Keratinocyte (primary cell): Measurements from ENCODE around the gene ZMIZ1. TPM values are rescaled to one million over a fixed set of nuclear protein-coding genes. Genes with fewer than 3 reads are reported as not detected.

Experiments
- DNase-seq: peaks from one replicate; pipeline ENCODE4 v3.0.0-alpha.2; 2011; ENCODE audit warnings: low read depth, missing footprints, low spot score
- FAIRE-seq: peaks from 2 replicates; lab custom pipeline; 2011; peaks lifted over from hg19 to GRCh38; lab: Jason Lieb, UNC
- H2AFZ ChIP-seq: 2 replicates; pipeline ENCODE4 v1.6.0; 2012; ENCODE audit warnings: low read length, control low read depth, inconsistent platforms; ENCODE audit not compliant: control insufficient read depth
- H3K27ac ChIP-seq: 2 replicates; pipeline ENCODE4 v1.5.1; 2011; ENCODE audit warnings: low read length; ENCODE audit not compliant: control insufficient read depth, insufficient read depth
- H3K27me3 ChIP-seq: 3 replicates; pipeline ENCODE4 v1.6.0; 2011; ENCODE audit warnings: low read length; ENCODE audit not compliant: control insufficient read depth, insufficient read depth; ENCODE audit errors: extremely low read depth
- H3K36me3 ChIP-seq, 2 experiments: 2 replicates in 1 of 2; 3 replicates in 1 of 2; pipeline ENCODE4 v1.5.1; 2011; ENCODE audit warnings: low read length in 2 of 2, mild to moderate bottlenecking in 1 of 2; ENCODE audit not compliant: control insufficient read depth in 2 of 2, insufficient read depth in 2 of 2; ENCODE audit errors: extremely low read depth in 1 of 2
- H3K4me1 ChIP-seq: 3 replicates; pipeline ENCODE4 v1.5.1; 2011; ENCODE audit warnings: low read length; ENCODE audit not compliant: control insufficient read depth, insufficient read depth; ENCODE audit errors: extremely low read depth
- H3K4me2 ChIP-seq: 3 replicates; pipeline ENCODE4 v1.6.0; 2011; ENCODE audit warnings: low read depth, low read length; ENCODE audit not compliant: control insufficient read depth, insufficient read depth; ENCODE audit errors: extremely low read depth
- H3K4me3 ChIP-seq, 3 experiments: fragments of 200-600 bp in 1 of 3; sonication (generic) in 1 of 3; 2 replicates in 2 of 3; 3 replicates in 1 of 3; pipeline ENCODE4 v1.5.1; 2011 to 2016; ENCODE audit warnings: low read length in 3 of 3, mild to moderate bottlenecking in 3 of 3, control low read depth in 2 of 3, inconsistent platforms in 1 of 3, low read depth in 1 of 3, mixed read lengths in 1 of 3, mixed run types in 1 of 3, moderate library complexity in 1 of 3; ENCODE audit not compliant: control insufficient read depth in 2 of 3, insufficient read depth in 2 of 3; ENCODE audit errors: extremely low read depth in 1 of 3
- H3K79me2 ChIP-seq: 2 replicates; pipeline ENCODE4 v1.6.0; 2012; ENCODE audit warnings: low read length; ENCODE audit not compliant: control insufficient read depth, insufficient read depth
- H3K9ac ChIP-seq: 3 replicates; pipeline ENCODE4 v1.6.0; 2011; ENCODE audit warnings: low read length; ENCODE audit not compliant: control insufficient read depth, insufficient read depth; ENCODE audit errors: extremely low read depth
- H3K9me1 ChIP-seq: 3 replicates; pipeline ENCODE4 v1.6.0; 2011; ENCODE audit warnings: low read length; ENCODE audit not compliant: control insufficient read depth, insufficient read depth; ENCODE audit errors: extremely low read depth
- H3K9me3 ChIP-seq: 2 replicates; pipeline ENCODE4 v1.5.1; 2012; ENCODE audit warnings: low read depth, low read length; ENCODE audit not compliant: control insufficient read depth
- H4K20me1 ChIP-seq: 3 replicates; pipeline ENCODE4 v1.6.0; 2011; ENCODE audit warnings: low read length; ENCODE audit not compliant: control insufficient read depth, insufficient read depth; ENCODE audit errors: extremely low read depth
- CTCF ChIP-seq, 3 experiments: IDR thresholded peaks in 1 of 3; conservative IDR thresholded peaks in 1 of 3; optimal IDR thresholded peaks in 1 of 3; 2 replicates in 2 of 3; 3 replicates in 1 of 3; pipeline versions ENCODE3 to v1.5.1; 2011; ENCODE audit warnings: low read length in 3 of 3, mild to moderate bottlenecking in 3 of 3, moderate library complexity in 2 of 3, control low read depth in 1 of 3, inconsistent platforms in 1 of 3; ENCODE audit not compliant: insufficient read depth in 2 of 3; ENCODE audit errors: extremely low read depth in 1 of 3
- EZH2 ChIP-seq: IDR thresholded peaks from one replicate; pipeline ENCODE4 v1.6.1; 2012; ENCODE audit warnings: inconsistent platforms, mild to moderate bottlenecking, low read length, moderate library complexity
- dilution Hi-C: fragments of 300-500 bp; cut with MboI; formaldehyde crosslinking; loops from one replicate; pipeline ENCODE4 v1.7.0; 2020; ENCODE audit warnings: low sequenced_read_pairs; ENCODE audit not compliant: extremely low pct_ligation_motif_present
- polyA plus RNA-seq, 5 experiments: library from polyadenylated mRNA; depleted of rRNA in 3 of 5; stranded (reverse) in 3 of 5; stranded (forward) in 1 of 5; unstranded in 1 of 5; fragments of >200 nt; gene quantifications; 1 replicate in 1 of 5; 2 replicates in 3 of 5; 3 replicates in 1 of 5; pipeline versions ENCODE4 v1.2.1 to v1.2.3, GENCODE V29; 2011 to 2012; ENCODE audit warnings: missing spikeins in 2 of 5, low read depth in 1 of 5, low replicate concordance in 1 of 5

ZMIZ1 gene
- polyA plus RNA-seq, 1 donor (not counting 4 experiments of a cell fraction or from before 2014, with no cell fraction given): 1.8 TPM

- Histone ChIP-seq H3K27me3 (peaks cover 4% of the 10 kb centered on the region), H3K9me1 (no peaks in the 10 kb centered on the region), H3K9ac (no peak overlapping the region), H4K20me1 (no peaks in the 10 kb centered on the region), H3K4me3 (no peak overlapping the region), H3K79me2 (no peaks in the 10 kb centered on the region), H3K36me3 (no peaks in the 10 kb centered on the region), H3K4me2 (no peak overlapping the region), H2AFZ (no peak overlapping the region), H3K27ac (no peak overlapping the region), H3K9me3 (no peaks in the 10 kb centered on the region), H3K4me1 (no peaks in the 10 kb centered on the region)
- DNase-seq: no peak
- dilution Hi-C loops: no loop called here
- TF ChIP-seq CTCF (optimal IDR thresholded peaks at IDR 0.05 in 1 of 3, IDR thresholded peaks at IDR 0.05 in 1 of 3, conservative IDR thresholded peaks at IDR 0.05 in 1 of 3; ENCODE audit: extremely low read depth in 1 of 3, insufficient read depth in 2 of 3, low read length in 3 of 3) (no peak), EZH2 (no peak)
- FAIRE-seq: no peak
These were observed 11.1 kb upstream of the ZMIZ1 start for GRCh38 chr10:79057481-79058275.

GRCh38 chr10:79058899-79059841 lies 9.6 kb upstream of the ZMIZ1 start:
- H4K20me1 ChIP-seq: no peaks in the 10 kb centered on the region
- peaks cover 4% of the 10 kb centered on the region for H3K27me3 ChIP-seq
- no peak overlapping the region for H3K4me2 ChIP-seq
- no peak for FAIRE-seq
- no peak for DNase-seq
- H2AFZ ChIP-seq: no peak overlapping the region
- no peaks in the 10 kb centered on the region for H3K9me3 ChIP-seq
- H3K9me1 ChIP-seq: no peaks in the 10 kb centered on the region
- H3K4me1 ChIP-seq: no peaks in the 10 kb centered on the region
- no peak overlapping the region for H3K4me3 ChIP-seq
- no peaks in the 10 kb centered on the region for H3K79me2 ChIP-seq
- H3K36me3 ChIP-seq: no peaks in the 10 kb centered on the region
- H3K27ac ChIP-seq: no peak overlapping the region
- H3K9ac ChIP-seq: no peak overlapping the region
- dilution Hi-C loops: no loop called here
- TF ChIP-seq EZH2 (no peak), CTCF (optimal IDR thresholded peaks at IDR 0.05 in 1 of 3, IDR thresholded peaks at IDR 0.05 in 1 of 3, conservative IDR thresholded peaks at IDR 0.05 in 1 of 3; ENCODE audit: extremely low read depth in 1 of 3, insufficient read depth in 2 of 3, low read length in 3 of 3) (no peak)
